ENCODE measurements around the gene POC1A. TPM values are rescaled to one million over a fixed set of nuclear protein-coding genes. Genes with fewer than 3 reads are reported as not detected.

POC1A gene
- polyA plus RNA-seq, 1 donor from 2014 or later = 1.3 TPM

- Histone ChIP-seq H4K20me1 (ENCODE audit: insufficient read depth) (no peaks in the 10 kb centered on the region), H3F3A (ENCODE audit: insufficient read depth, low read length, poor library complexity, severe bottlenecking) (no peaks in the 10 kb centered on the region), H3K9me2 (ENCODE audit: insufficient read depth, low read length) (no peaks in the 10 kb centered on the region), H3K4me2 (ENCODE audit: low read length) (no peak overlapping the region), H3K9ac (ENCODE audit: low read length) (no peak overlapping the region), H3K79me2 (replicated peaks; ENCODE audit: insufficient read depth, low read length) (peaks cover 7% of the 10 kb centered on the region), H3K9me3 (ENCODE audit: low read length) (no peaks in the 10 kb centered on the region), H3K36me3 (ENCODE audit: insufficient read depth, low read length) (no peaks in the 10 kb centered on the region), H3K4me3 (ENCODE audit: low read length) (no peak overlapping the region), H2AFZ (ENCODE audit: low read depth, low read length) (no peak overlapping the region), H3K27ac (ENCODE audit: low read length) (no peak overlapping the region), H3K27me3 (ENCODE audit: insufficient read depth, low read depth, low read length) (no peaks in the 10 kb centered on the region)
- TF ChIP-seq EZH2 (IDR thresholded peaks at IDR 0.05; ENCODE audit: borderline replicate concordance, insufficient read depth, low read length, poor library complexity, severe bottlenecking) (no peak), TAF1 (IDR thresholded peaks at IDR 0.05; ENCODE audit: low read depth) (no peak), RAD21 (conservative IDR thresholded peaks at IDR 0.05) (no peak), MXI1 (conservative IDR thresholded peaks at IDR 0.05; ENCODE audit: poor library complexity, severe bottlenecking) (no peak), EP300 (conservative IDR thresholded peaks at IDR 0.05; ENCODE audit: poor library complexity, severe bottlenecking) (no peak), SMC3 (conservative IDR thresholded peaks at IDR 0.05; ENCODE audit: poor library complexity) (no peak), REST (IDR thresholded peaks at IDR 0.05; ENCODE audit: borderline replicate concordance) (no peak), CTCF (IDR thresholded peaks at IDR 0.05; ENCODE audit: poor library complexity, severe bottlenecking) (no peak), POLR2AphosphoS5 (IDR thresholded peaks at IDR 0.05) (no peak)
Measured at GRCh38 chr3:52059781-52060180, 94.4 kb downstream of the POC1A start.

- peak overlapping the region; percentile 84 for H3K9ac ChIP-seq (ENCODE audit: low read length)
- H3K79me2 ChIP-seq (replicated peaks; ENCODE audit: insufficient read depth, low read length) = peaks cover 9% of the 10 kb centered on the region
- peak overlapping the region; percentile 91 for H3K27ac ChIP-seq (ENCODE audit: low read length)
- peak overlapping the region; percentile 41 for H3K4me2 ChIP-seq (ENCODE audit: low read length)
- H3K4me3 ChIP-seq (ENCODE audit: low read length) = peak overlapping the region; percentile 93
- no peaks in the 10 kb centered on the region for H4K20me1 ChIP-seq (ENCODE audit: insufficient read depth)
- no peaks in the 10 kb centered on the region for H3F3A ChIP-seq (ENCODE audit: insufficient read depth, low read length, poor library complexity, severe bottlenecking)
- no peaks in the 10 kb centered on the region for H3K9me3 ChIP-seq (ENCODE audit: low read length)
- no peaks in the 10 kb centered on the region for H3K36me3 ChIP-seq (ENCODE audit: insufficient read depth, low read length)
- TF ChIP-seq SMC3 (conservative IDR thresholded peaks at IDR 0.05; ENCODE audit: poor library complexity) (no peak), REST (IDR thresholded peaks at IDR 0.05; ENCODE audit: borderline replicate concordance) (peak; percentile 6)
- H3K9me2 ChIP-seq (ENCODE audit: insufficient read depth, low read length) = no peaks in the 10 kb centered on the region
- no peaks in the 10 kb centered on the region for H3K27me3 ChIP-seq (ENCODE audit: insufficient read depth, low read depth, low read length)
- H2AFZ ChIP-seq (ENCODE audit: low read depth, low read length) = peak overlapping the region; percentile 81
Measured at GRCh38 chr3:52057812-52058495, 96.3 kb downstream of the POC1A start.

All from neural cell (in vitro differentiated cells).